Peyer's patch (tissue), 4 donors: ENCODE measurements around the gene CPO.

Experiments used
- CTCF ChIP-seq, 6 experiments: fragments of 450-650 bp in 4 of 6; fragments of 200-600 bp in 2 of 6; sonication (generic) in 1 of 6; IDR thresholded peaks; one replicate each; pipeline ENCODE4 v1.5.1; 2017 to 2019; ENCODE audit warnings: antibody characterized with exemption in 6 of 6, mild to moderate bottlenecking in 3 of 6, moderate library complexity in 1 of 6
- POLR2A ChIP-seq, 2 donors: fragments of 450-650 bp; IDR thresholded peaks; one replicate each; pipeline ENCODE4 v1.5.1; 2017; ENCODE audit warnings: antibody characterized with exemption in 2 of 2, mild to moderate bottlenecking in 2 of 2, moderate library complexity in 2 of 2

GRCh38 chr2:206991070-206991469 is 51.8 kb downstream of the CPO start:
- no peak for TF ChIP-seq CTCF (IDR thresholded peaks at IDR 0.05)
- no peak for TF ChIP-seq POLR2A (IDR thresholded peaks at IDR 0.05)
